DOHH2 (cell line): Measurements from ENCODE around the gene THSD7A.

Experiments
- H3F3A ChIP-seq: fragments of 200-600 bp; sonication (generic), shearing (Covaris generic); 2 replicates; pipeline ENCODE4 v1.6.0; 2016; ENCODE audit warnings: antibody characterized with exemption, mild to moderate bottlenecking; ENCODE audit not compliant: control insufficient read depth, insufficient read depth
- H3K27ac ChIP-seq: fragments of 200-600 bp; sonication (generic); 2 replicates; pipeline ENCODE4 v1.5.1; 2014; ENCODE audit warnings: low read depth, mild to moderate bottlenecking, low read length, moderate library complexity
- H3K27me3 ChIP-seq: fragments of 200-600 bp; sonication (generic); 2 replicates; pipeline ENCODE4 v1.6.1; 2014; ENCODE audit warnings: mild to moderate bottlenecking, low read length, mixed read lengths; ENCODE audit not compliant: control insufficient read depth
- H3K36me3 ChIP-seq: fragments of 200-600 bp; sonication (generic); 2 replicates; pipeline ENCODE4 v1.6.1; 2014; ENCODE audit warnings: mild to moderate bottlenecking, low read length, moderate library complexity, mixed read lengths; ENCODE audit not compliant: control insufficient read depth
- H3K4me1 ChIP-seq: fragments of 200-600 bp; sonication (generic); 2 replicates; pipeline ENCODE4 v1.6.1; 2014; ENCODE audit warnings: mild to moderate bottlenecking, low read length, mixed read lengths; ENCODE audit not compliant: control insufficient read depth
- H3K4me2 ChIP-seq: fragments of 200-600 bp; sonication (generic); 2 replicates; pipeline ENCODE4 v1.6.0; 2014; ENCODE audit warnings: mild to moderate bottlenecking, low read length, moderate library complexity
- H3K4me3 ChIP-seq: fragments of 200-600 bp; sonication (generic); 2 replicates; pipeline ENCODE4 v1.5.1; 2014; ENCODE audit warnings: mild to moderate bottlenecking, low read length, mixed read lengths
- H3K79me2 ChIP-seq: fragments of 200-600 bp; sonication (generic); 2 replicates; pipeline ENCODE4 v1.6.1; 2014; ENCODE audit warnings: mild to moderate bottlenecking, low read length, mixed read lengths; ENCODE audit not compliant: control insufficient read depth
- H3K9me2 ChIP-seq: fragments of 200-600 bp; sonication (generic); replicated peaks from 2 replicates; pipeline ENCODE4 v1.6.1; 2014; ENCODE audit warnings: mild to moderate bottlenecking, low read length, mixed read lengths; ENCODE audit not compliant: control insufficient read depth
- H3K9me3 ChIP-seq: fragments of 200-600 bp; sonication (generic); 2 replicates; pipeline ENCODE4 v1.6.1; 2014; ENCODE audit warnings: antibody characterized with exemption, low read length, mixed read lengths; ENCODE audit not compliant: control insufficient read depth, insufficient read depth
- H4K20me1 ChIP-seq: fragments of 200-600 bp; sonication (generic); 2 replicates; pipeline ENCODE4 v1.6.0; 2014; ENCODE audit warnings: low read depth, mild to moderate bottlenecking, antibody characterized with exemption, low read length, moderate library complexity; ENCODE audit not compliant: control insufficient read depth, insufficient read depth
- EZH2phosphoT487 ChIP-seq: fragments of 200-600 bp; sonication (generic); IDR thresholded peaks from 2 replicates; pipeline ENCODE4 v1.6.1; 2017; ENCODE audit warnings: borderline replicate concordance, mild to moderate bottlenecking, antibody characterized with exemption, low read length, moderate library complexity, mixed read lengths
- TF ChIP-seq, protein P1 (sequence below): fragments of 200-600 bp; sonication (generic); IDR thresholded peaks from one replicate; pipeline ENCODE4 v1.5.1; 2014; ENCODE audit warnings: antibody characterized with exemption, mild to moderate bottlenecking, low read depth, low read length; ENCODE audit not compliant: poor library complexity, severe bottlenecking

Gene THSD7A

DNA sequence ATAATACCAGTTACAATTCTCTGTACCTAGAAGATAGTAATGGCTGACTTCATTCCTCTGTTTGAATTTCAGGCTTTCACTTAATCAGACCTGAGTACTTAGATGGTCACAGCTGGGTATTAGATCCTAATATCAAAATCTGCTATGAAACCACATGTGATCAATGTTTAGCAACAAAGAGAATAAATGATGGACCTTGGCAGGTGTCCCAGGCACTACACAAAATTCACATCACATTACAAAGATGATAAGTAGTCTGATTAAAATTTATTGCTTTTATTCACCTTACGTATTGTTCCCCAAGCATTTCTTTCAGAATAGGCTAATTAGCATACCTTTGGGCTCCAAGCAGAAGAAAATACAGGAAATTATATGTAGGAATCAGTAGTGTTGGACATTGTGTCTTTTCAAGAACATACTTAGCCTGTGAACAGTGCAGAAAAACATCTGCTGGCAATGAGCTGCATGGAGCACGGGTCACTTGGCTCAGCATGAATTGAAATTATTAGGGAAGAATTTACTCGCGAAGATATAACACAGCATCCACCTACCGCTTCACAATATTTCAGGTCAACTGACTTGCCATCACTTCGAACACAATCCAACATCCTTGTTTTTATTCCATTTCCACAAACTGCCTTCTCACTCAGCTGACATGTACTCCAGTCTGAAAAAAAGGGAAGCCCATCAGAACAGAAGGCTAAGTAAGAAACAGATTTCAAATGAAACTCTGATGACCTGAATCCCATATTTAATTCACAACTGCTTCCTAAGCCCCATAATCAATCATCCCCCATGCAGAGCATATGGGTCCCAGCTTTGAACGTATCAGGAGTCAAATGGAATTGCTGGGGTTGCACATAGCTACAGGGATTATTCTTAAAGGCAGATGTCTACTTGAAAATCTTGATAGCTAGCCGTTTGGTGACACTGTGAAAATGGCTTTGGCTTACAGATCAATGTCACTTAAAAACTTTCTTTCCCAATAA, 421.0 kb downstream of the THSD7A start:
- Histone ChIP-seq H3K9me3 (no peaks in the 10 kb centered on the region), H3K27me3 (no peaks in the 10 kb centered on the region), H3K4me2 (no peak overlapping the region), H4K20me1 (no peaks in the 10 kb centered on the region), H3F3A (no peaks in the 10 kb centered on the region), H3K4me3 (no peak overlapping the region), H3K79me2 (no peaks in the 10 kb centered on the region), H3K4me1 (no peaks in the 10 kb centered on the region), H3K27ac (no peak overlapping the region), H3K9me2 (no peaks in the 10 kb centered on the region), H3K36me3 (no peaks in the 10 kb centered on the region)
- TF ChIP-seq, protein P1, sequence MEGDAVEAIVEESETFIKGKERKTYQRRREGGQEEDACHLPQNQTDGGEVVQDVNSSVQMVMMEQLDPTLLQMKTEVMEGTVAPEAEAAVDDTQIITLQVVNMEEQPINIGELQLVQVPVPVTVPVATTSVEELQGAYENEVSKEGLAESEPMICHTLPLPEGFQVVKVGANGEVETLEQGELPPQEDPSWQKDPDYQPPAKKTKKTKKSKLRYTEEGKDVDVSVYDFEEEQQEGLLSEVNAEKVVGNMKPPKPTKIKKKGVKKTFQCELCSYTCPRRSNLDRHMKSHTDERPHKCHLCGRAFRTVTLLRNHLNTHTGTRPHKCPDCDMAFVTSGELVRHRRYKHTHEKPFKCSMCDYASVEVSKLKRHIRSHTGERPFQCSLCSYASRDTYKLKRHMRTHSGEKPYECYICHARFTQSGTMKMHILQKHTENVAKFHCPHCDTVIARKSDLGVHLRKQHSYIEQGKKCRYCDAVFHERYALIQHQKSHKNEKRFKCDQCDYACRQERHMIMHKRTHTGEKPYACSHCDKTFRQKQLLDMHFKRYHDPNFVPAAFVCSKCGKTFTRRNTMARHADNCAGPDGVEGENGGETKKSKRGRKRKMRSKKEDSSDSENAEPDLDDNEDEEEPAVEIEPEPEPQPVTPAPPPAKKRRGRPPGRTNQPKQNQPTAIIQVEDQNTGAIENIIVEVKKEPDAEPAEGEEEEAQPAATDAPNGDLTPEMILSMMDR: no peak
- no peak for TF ChIP-seq EZH2phosphoT487

DNA sequence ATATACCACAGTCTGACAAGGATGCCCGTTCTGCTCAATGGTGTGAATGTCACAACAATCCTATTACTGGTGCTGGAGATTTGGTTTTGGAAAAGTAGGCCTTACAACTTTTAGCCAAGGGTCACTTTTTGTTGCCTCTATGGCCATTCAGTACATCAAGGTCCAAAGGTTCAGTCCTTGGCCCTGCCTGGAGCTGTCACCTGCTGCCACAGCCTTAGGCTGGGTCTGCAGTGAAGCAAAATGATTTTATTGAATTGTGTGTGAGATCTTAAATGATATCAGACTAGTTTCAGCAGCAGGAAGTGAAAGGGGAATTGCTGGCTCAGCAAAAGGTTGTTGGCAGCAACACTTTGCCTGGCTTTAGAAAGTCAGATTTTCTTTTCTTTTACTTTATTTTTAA, 427.6 kb downstream of the THSD7A start:
- Histone ChIP-seq H3K4me2 (no peak overlapping the region), H3K79me2 (no peaks in the 10 kb centered on the region), H3F3A (no peaks in the 10 kb centered on the region), H3K4me3 (no peak overlapping the region), H3K27ac (no peak overlapping the region), H3K4me1 (no peaks in the 10 kb centered on the region), H3K9me2 (no peaks in the 10 kb centered on the region), H4K20me1 (no peaks in the 10 kb centered on the region), H3K36me3 (no peaks in the 10 kb centered on the region), H3K27me3 (no peaks in the 10 kb centered on the region), H3K9me3 (no peaks in the 10 kb centered on the region)
- TF ChIP-seq EZH2phosphoT487: no peak
- TF ChIP-seq, protein P1: no peak

- Histone ChIP-seq H3K4me2 (no peak overlapping the region), H3K9me3 (no peaks in the 10 kb centered on the region), H3F3A (no peaks in the 10 kb centered on the region), H3K9me2 (no peaks in the 10 kb centered on the region), H3K79me2 (no peaks in the 10 kb centered on the region), H3K36me3 (no peaks in the 10 kb centered on the region), H3K27ac (no peak overlapping the region), H4K20me1 (no peaks in the 10 kb centered on the region), H3K4me1 (no peaks in the 10 kb centered on the region), H3K4me3 (no peak overlapping the region), H3K27me3 (no peaks in the 10 kb centered on the region)
- no peak for TF ChIP-seq EZH2phosphoT487
- TF ChIP-seq, protein P1: no peak
Measured at GRCh38 chr7:11403781-11404180, 428.2 kb downstream of the THSD7A start.
